A549 (cell line): ENCODE data around the gene ZNF304.

ENCODE experiments used
- GATA3 ChIP-seq: IDR thresholded peaks from 2 replicates; pipeline ENCODE4 v1.6.1; 2012; ENCODE audit warnings: borderline replicate concordance
- JUN ChIP-seq, 2 experiments: fragments of >200 bp; sonication (Bioruptor Twin); formaldehyde crosslinking; IDR thresholded peaks; 2 replicates in 1 of 2; 3 replicates in 1 of 2; pipeline ENCODE4 v1.6.1; 2016 to 2017
- MAZ ChIP-seq: fragments of 150-350 bp; IDR thresholded peaks from 2 replicates; pipeline ENCODE4 v1.6.1; 2014; ENCODE audit warnings: antibody characterized with exemption, low read depth, low read length, borderline replicate concordance
- NPAS2 ChIP-seq: fragments of 250-450 bp; sonication (Bioruptor Pico); IDR thresholded peaks from 2 replicates; pipeline ENCODE4 v1.8.0; 2022; ENCODE audit warnings: mild to moderate bottlenecking, moderate library complexity, borderline replicate concordance
- POLR2AphosphoS2 ChIP-seq: conservative IDR thresholded peaks from 2 replicates; pipeline ENCODE4 v1.6.1; 2012; ENCODE audit warnings: low read length, improper control_type of control experiment, inconsistent platforms
- RAD21 ChIP-seq, 2 experiments: fragments of >200 bp in 1 of 2; sonication (Bioruptor Twin) in 1 of 2; formaldehyde crosslinking in 1 of 2; IDR thresholded peaks in 1 of 2; conservative IDR thresholded peaks in 1 of 2; 2 replicates in 1 of 2; 3 replicates in 1 of 2; pipeline ENCODE4 v1.6.1; 2012 to 2018; ENCODE audit warnings: inconsistent platforms in 1 of 2
- RCOR1 ChIP-seq: fragments of 150-350 bp; IDR thresholded peaks from 2 replicates; pipeline ENCODE4 v1.6.1; 2014; ENCODE audit warnings: antibody characterized with exemption, low read length, low read depth
- TF ChIP-seq, protein P1 (sequence below): fragments of >200 bp; sonication (Bioruptor Twin); formaldehyde crosslinking; IDR thresholded peaks from 3 replicates; pipeline ENCODE4 v1.5.1; 2016

DNA sequence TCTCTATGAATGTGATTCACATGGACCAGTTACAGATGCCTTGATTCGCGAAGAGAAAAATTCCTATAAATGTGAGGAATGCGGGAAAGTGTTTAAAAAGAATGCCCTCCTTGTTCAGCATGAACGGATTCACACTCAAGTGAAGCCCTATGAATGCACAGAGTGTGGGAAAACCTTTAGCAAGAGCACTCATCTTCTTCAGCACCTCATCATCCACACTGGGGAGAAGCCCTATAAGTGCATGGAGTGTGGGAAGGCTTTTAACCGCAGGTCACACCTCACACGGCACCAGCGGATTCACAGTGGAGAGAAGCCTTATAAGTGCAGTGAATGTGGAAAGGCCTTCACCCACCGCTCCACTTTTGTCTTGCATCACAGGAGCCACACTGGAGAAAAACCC, 23.1 kb upstream of the ZNF304 start:
- TF ChIP-seq, protein P1, sequence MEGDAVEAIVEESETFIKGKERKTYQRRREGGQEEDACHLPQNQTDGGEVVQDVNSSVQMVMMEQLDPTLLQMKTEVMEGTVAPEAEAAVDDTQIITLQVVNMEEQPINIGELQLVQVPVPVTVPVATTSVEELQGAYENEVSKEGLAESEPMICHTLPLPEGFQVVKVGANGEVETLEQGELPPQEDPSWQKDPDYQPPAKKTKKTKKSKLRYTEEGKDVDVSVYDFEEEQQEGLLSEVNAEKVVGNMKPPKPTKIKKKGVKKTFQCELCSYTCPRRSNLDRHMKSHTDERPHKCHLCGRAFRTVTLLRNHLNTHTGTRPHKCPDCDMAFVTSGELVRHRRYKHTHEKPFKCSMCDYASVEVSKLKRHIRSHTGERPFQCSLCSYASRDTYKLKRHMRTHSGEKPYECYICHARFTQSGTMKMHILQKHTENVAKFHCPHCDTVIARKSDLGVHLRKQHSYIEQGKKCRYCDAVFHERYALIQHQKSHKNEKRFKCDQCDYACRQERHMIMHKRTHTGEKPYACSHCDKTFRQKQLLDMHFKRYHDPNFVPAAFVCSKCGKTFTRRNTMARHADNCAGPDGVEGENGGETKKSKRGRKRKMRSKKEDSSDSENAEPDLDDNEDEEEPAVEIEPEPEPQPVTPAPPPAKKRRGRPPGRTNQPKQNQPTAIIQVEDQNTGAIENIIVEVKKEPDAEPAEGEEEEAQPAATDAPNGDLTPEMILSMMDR, result no peak
- TF ChIP-seq POLR2AphosphoS2 (no peak), RCOR1 (no peak), JUN (IDR thresholded peaks at IDR 0.05) (no peak), MAZ (no peak), GATA3 (no peak), NPAS2 (no peak), RAD21 (conservative IDR thresholded peaks at IDR 0.05 in 1 of 2, IDR thresholded peaks at IDR 0.05 in 1 of 2) (no peak)
